SK-N-DZ (cell line): ENCODE results near the gene PLA2G4A.
"Not testable (repeated sequence)": the region's sequence is repeated elsewhere in the genome, so short reads cannot be mapped to it uniquely, and the experiment has no call there.

Experiments
- DNase-seq: peaks from one replicate; pipeline ENCODE4 v3.0.0-alpha.2; 2015; ENCODE audit warnings: low spot score

PLA2G4A gene

DNA sequence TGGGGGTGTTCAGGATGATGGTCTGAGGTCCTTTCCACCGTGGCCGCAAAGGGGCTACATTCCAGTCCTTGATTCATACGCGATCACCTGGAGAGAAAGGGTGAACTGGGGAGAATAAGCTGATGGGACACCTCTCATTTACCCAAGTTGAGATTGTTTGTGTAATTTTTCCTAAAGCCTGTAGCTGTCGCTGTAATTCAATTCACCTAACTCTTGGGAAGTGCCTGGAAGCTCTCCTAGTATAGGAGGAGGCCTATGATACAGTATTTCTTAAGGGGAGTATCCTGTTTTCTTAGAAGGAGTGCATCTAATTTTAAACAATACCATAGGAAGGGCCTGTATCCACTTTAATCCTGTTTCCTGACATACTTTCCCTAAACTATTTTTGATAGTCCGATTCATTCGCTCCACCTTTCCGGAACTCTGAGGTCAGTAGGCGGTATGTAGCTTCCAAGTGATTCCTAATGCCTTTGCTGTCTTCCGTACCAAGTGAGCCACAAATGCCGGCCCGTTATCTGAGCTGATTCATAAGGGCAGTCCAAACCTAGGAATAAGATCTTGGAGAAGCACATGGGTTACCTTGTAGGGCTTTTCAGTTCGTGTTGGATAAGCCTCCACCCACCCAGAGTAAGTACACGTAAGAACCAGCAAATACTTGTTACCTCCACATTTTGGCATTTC, 88.5 kb downstream of the PLA2G4A start:
- peak; percentile 6 for DNase-seq

DNA sequence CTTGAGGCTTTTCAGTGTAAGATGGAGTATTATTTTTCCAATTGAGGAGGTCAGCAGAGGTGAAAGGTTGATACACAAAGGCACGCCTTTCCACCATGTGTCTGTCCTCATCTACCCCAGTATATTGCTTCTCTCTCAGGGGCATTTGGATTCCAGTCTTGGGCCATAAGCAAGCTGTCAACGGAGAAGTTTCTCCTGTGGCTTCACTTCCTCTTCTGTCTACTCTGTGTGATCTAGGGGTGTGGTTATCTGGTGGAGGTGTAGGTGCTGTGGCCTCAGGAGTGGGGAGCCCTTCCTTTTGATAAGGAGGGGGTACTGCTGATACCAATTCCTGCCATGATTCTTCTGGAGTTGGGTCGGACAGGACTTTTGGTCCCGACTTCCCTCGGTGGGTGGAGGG, 92.6 kb downstream of the PLA2G4A start:
- not testable (repeated sequence) for DNase-seq

- DNase-seq, result not testable (repeated sequence)
Observed at GRCh38 chr1:186922814-186923213, 94.1 kb downstream of the PLA2G4A start.

- DNase-seq, result no peak
Observed at GRCh38 chr1:186923486-186923885, 94.7 kb downstream of the PLA2G4A start.

DNA sequence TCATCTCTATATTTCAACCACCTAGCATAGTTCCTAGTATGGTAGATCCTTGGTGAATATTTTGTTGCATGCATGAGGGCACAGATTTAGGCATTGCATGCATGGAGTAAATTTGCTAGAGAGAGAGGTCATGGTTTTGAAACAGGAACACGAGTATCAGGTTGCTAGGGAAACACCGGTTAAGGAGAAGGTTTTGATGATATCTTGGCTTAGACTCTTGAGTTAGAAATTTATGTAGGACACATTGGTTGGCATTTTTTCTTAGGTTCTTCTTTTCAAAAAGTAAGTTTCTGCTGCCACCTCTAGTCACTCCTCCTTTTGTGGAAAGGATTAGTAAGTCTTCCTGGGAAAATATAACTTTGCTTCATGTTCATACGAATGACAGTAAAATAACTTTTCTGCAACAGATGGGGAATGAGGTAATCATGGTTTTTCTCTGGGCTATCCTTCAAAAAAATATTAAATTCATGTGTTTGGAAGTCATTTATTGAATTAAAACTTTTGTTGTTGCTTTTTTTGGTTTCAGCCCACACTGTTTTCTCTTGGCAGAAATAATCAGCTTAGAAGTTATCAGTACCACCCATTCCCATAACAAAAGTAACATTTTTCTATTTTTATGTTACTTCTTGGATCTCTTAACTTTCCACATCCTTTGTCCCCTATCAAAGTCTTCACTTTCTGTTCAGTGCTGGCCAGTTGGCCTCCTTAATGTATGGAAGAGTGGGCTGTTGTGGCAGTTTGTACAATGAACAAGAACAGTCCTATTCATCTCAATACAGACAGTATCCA, 97.3 kb downstream of the PLA2G4A start:
- DNase-seq, result no peak

GRCh38 chr1:186927884-186928283, 99.1 kb downstream of the PLA2G4A start:
- DNase-seq, result no peak

- DNase-seq, result no peak
Observed at GRCh38 chr1:186930238-186930637, 101.5 kb downstream of the PLA2G4A start.

GRCh38 chr1:186937016-186937670, 108.4 kb downstream of the PLA2G4A start:
- no peak for DNase-seq

GRCh38 chr1:186943891-186944686, 115.3 kb downstream of the PLA2G4A start:
- no peak for DNase-seq

- DNase-seq, result no peak
Observed at GRCh38 chr1:186945146-186945545, 116.4 kb downstream of the PLA2G4A start.

DNA sequence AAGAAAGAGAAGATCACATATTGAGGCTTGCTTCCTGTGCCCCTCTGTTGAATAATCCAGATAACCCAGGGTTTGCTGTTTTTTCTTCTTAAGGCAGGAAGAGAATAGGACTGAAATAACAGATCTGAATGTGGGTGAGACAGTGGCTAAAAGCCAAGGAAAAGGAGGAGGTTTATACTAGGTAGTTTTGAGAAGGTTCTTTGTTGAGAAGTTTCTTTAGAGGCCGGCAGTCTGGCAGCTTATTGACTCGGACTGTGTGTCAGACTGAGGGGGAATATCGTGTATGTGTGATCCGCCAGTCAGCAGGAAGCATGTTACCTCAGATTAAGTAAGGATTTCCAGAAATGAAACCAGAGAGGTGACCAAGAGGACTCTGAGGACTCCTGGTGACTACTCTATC, 119.8 kb downstream of the PLA2G4A start:
- DNase-seq, result no peak

DNA sequence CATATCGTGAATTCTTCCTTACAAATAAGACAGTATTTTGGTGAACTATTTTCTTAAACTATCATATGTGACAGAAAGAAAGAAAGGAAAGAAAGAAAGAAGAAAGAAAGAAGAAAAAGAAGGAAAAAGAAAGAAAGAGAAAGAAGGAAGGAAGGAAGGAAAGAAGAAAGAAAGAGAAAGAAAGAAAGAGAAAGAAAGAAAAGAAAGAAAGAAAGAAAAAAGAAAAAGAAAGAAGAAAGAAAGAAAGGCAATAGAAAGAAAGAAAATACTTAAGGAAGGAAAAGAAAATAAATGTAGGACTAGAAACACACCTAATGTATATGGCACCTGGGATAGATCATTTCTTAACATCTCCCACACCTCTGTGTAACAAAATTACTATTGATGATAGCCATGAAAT, 120.4 kb downstream of the PLA2G4A start:
- DNase-seq, result no peak

- no peak for DNase-seq
Observed at GRCh38 chr1:186950547-186950946, 121.8 kb downstream of the PLA2G4A start.

DNA sequence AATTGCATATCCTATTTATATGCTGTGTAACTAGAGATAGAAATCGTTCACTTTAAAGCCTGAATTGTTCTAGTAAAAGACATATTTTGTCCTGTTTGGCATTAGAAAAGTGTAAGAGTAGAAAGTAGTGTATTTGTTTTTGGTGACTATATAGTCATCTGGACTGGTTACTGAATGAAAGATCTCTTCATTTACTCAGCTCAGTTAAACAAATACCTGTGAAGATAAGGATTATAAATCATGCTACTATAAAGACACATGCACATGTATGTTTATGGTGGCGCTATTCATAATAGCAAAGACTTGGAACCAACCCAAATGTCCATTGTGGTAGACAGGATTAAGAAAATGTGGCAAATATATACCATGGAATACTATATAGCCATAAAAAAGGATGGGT, 125.1 kb downstream of the PLA2G4A start:
- no peak for DNase-seq

DNA sequence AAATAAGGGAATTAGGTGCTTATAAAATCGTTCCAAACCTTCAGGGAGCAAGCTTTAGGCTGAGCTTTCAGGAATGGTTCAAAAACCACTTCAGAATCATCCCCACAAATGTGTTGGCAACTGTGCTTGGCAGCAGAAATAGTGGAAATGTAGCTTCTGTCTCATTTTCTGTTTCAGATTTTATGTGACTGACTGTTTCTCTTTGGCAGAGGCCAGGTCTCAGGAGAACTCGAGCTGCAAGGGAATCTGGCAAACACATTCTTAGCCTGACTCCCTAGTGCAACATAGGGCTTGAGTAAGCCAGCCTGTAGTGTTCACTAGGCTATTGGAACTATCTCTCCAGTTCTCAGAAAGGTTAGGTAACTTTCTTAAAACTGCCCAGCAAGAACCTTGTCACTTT, 128.6 kb downstream of the PLA2G4A start:
- no peak for DNase-seq

DNA sequence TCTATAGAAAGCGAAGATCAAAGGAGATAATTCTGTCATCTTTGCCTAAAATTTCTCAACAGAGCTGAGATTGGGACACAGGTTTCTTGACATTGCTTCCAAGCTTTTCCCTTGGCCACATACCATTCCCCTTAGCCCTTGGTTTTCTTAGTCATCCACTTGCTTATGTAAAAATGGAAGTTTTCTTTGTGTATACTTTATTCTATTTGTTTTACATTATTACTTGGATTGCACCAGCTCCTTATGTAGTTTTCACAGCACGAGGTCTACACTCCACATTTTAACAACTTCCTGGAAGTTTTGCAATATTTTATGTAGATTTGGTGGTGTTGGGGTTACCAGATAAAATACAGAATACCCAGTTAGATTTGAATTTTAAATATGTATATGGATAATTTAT, 129.8 kb downstream of the PLA2G4A start:
- no peak for DNase-seq

- no peak for DNase-seq
Observed at GRCh38 chr1:186960861-186961260, 132.1 kb downstream of the PLA2G4A start.

DNA sequence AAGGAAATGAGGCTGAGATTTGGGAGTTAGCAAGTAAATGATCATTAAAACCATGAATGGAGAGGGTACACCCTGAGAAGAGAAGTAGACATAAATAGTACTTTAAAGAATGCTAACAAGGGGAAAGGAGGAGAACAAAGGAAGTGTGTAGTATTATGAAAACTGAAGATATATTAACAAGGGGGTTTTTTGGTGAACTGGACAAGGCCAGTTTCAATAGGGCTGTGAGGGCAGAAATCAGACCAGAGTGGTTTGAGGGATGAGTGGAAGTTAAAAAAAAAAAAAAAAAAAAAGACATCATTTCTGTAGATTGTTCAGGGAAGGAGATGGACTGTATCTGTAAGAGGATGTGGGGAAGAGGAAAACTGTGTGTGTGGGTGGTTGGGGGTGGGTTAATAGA, 137.1 kb downstream of the PLA2G4A start:
- DNase-seq, result no peak

DNA sequence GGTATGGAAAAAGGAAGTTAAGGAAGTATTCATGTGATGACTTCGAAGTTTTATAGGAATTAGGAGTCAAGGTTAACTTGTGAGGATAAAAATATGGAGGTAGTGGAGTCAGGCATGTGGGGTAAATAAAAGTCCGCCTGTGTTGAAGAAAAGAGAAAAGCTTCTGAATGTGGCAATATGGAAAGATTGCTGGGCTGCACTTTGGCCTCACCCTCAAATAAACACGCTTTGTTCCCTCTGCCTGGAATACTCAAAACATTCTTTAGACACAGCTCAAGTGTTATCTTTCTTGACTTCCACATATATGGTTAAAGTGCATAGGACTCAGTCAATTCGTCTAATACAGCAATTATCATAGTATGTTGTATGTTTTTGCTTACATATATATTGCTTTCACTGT, 137.7 kb downstream of the PLA2G4A start:
- DNase-seq, result no peak

DNA sequence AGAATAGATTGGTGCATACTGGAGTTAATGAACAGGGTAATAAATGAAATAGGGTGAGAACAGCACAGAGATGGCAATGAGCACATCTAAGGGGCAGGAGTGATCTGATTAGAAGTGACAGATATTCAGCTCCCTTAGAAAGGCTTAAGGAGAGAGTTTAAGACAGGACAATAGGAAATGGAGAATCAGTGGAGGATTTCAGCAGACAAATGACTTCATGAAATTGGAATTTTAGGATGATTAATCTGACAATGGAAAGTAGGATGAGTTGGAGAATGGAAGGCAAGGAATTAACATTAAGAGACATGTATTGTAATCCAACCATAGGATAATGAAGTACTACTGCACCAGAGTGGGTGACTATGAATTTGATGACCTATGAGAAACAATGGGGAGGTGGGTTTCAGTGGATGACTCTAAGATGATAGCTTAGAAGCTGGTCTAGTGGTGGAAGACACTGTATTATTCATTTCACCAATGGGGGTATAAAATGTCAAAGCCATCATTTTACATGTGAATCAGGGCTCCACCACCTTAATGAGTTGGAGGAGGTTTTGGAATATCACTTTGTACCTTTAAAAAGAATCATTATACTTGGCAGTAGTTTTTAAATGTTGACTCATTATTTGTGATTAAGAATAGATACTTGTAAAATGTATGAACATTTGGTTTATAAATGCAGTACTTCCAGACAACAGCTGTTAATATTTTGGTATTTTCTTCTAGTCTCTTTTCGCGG, 139.1 kb downstream of the PLA2G4A start:
- no peak for DNase-seq

GRCh38 chr1:186974774-186975181, 146.0 kb downstream of the PLA2G4A start:
- DNase-seq, result no peak
